ENCODE measurements around the gene CCDC197.

Gene CCDC197

GRCh38 chr14:93987376-93987775 is 9.7 kb upstream of the CCDC197 start:
- TF ChIP-seq ZFX (IDR thresholded peaks at IDR 0.05): no peak
- no peak for TF ChIP-seq CTCF (conservative IDR thresholded peaks at IDR 0.05)
- H3K27ac ChIP-seq: no peak overlapping the region

GRCh38 chr14:93987815-93988476 is 9.2 kb upstream of the CCDC197 start:
- TF ChIP-seq CTCF (conservative IDR thresholded peaks at IDR 0.05): no peak
- no peak for TF ChIP-seq ZFX (IDR thresholded peaks at IDR 0.05)
- H3K27ac ChIP-seq: no peak overlapping the region

- no peak overlapping the region for H3K27ac ChIP-seq
- TF ChIP-seq ZFX (IDR thresholded peaks at IDR 0.05) (no peak), CTCF (conservative IDR thresholded peaks at IDR 0.05) (no peak)
These were observed 7.2 kb upstream of the CCDC197 start for GRCh38 chr14:93989939-93990338.

- no peak overlapping the region for H3K27ac ChIP-seq
- no peak for TF ChIP-seq ZFX (IDR thresholded peaks at IDR 0.05)
- TF ChIP-seq CTCF (conservative IDR thresholded peaks at IDR 0.05): no peak
These were observed 5.9 kb upstream of the CCDC197 start for GRCh38 chr14:93991212-93991611.

GRCh38 chr14:93991649-93992048 is 5.5 kb upstream of the CCDC197 start:
- no peak overlapping the region for H3K27ac ChIP-seq
- TF ChIP-seq ZFX (IDR thresholded peaks at IDR 0.05): no peak
- TF ChIP-seq CTCF (conservative IDR thresholded peaks at IDR 0.05): no peak

- TF ChIP-seq CTCF (conservative IDR thresholded peaks at IDR 0.05): no peak
- no peak for TF ChIP-seq ZFX (IDR thresholded peaks at IDR 0.05)
These were observed 3.7 kb upstream of the CCDC197 start for GRCh38 chr14:93993382-93993781.

GRCh38 chr14:93994919-93995682 is 2.0 kb upstream of the CCDC197 start:
- H3K27ac ChIP-seq: no peak overlapping the region

More at GRCh38 chr14:93993382-93993781, 3.7 kb upstream of the CCDC197 start:
- no peak overlapping the region for H3K27ac ChIP-seq

More at GRCh38 chr14:93994919-93995682, 2.0 kb upstream of the CCDC197 start:
- no peak for TF ChIP-seq CTCF (conservative IDR thresholded peaks at IDR 0.05)

All from C4-2B (cell line).